H1 (cell line): Measurements from ENCODE around the gene TP53BP2. TPM values are rescaled to one million over a fixed set of nuclear protein-coding genes. Genes with fewer than 3 reads are reported as not detected.

Experiments
- ASH2L ChIP-seq: fragments of 200-600, 300-600 bp; sonication (generic); IDR thresholded peaks from one replicate; pipeline ENCODE4 v1.7.1; 2017; ENCODE audit warnings: low read length
- JUN ChIP-seq: IDR thresholded peaks from 2 replicates; pipeline ENCODE4 v1.6.1; 2011; ENCODE audit warnings: low read depth, mild to moderate bottlenecking, improper control_type of control experiment, low read length
- NANOG ChIP-seq: IDR thresholded peaks from 2 replicates; pipeline ENCODE4 v1.6.1; 2011; ENCODE audit warnings: low read length, low read depth, mild to moderate bottlenecking, inconsistent platforms; ENCODE audit not compliant: insufficient read depth, poor library complexity, severe bottlenecking
- NRF1 ChIP-seq: IDR thresholded peaks from 2 replicates; pipeline ENCODE4 v1.6.1; 2011; ENCODE audit warnings: mild to moderate bottlenecking, low read depth, low read length, improper control_type of control experiment
- SIRT6 ChIP-seq: IDR thresholded peaks from one replicate; pipeline ENCODE4 v1.7.1; 2012; ENCODE audit warnings: low read length, inconsistent platforms
- SP2 ChIP-seq: IDR thresholded peaks from 2 replicates; pipeline ENCODE4 v1.6.1; 2012; ENCODE audit warnings: mild to moderate bottlenecking, low read length, inconsistent platforms
- TAF1 ChIP-seq: IDR thresholded peaks from 2 replicates; pipeline ENCODE4 v1.6.1; 2011; ENCODE audit warnings: mild to moderate bottlenecking, low read depth, low read length
- polyA plus RNA-seq, 7 experiments: library from polyadenylated mRNA; depleted of rRNA in 3 of 7; stranded (reverse) in 5 of 7; unstranded in 2 of 7; fragments of >200 nt in 5 of 7; fragments of 200-250 nt in 2 of 7; gene quantifications; 1 replicate in 5 of 7; 2 replicates in 1 of 7; 4 replicates in 1 of 7; pipeline versions ENCODE4 v1.2.1 to v1.2.3, GENCODE V29; 2011 to 2013; ENCODE audit warnings: missing spikeins in 2 of 7, mixed read lengths in 2 of 7
- total RNA-seq: library from RNA; stranded (reverse); fragmentation: NEBNext Ultra II Directional; extraction: Animal tissue kit (Norgen Biotek cat#: 25700); gene quantifications from 2 replicates; pipeline ENCODE4 v1.2.1, GENCODE V29; 2021

Gene TP53BP2
- total and polyA plus RNA-seq, 2 of the 8 experiments (the other 6 are each of a cell fraction or from before 2014, with no cell fraction given), result 18.0 to 38.7 TPM

GRCh38 chr1:223770621-223771315 lies 75.0 kb downstream of the TP53BP2 start (continued):
- TF ChIP-seq SIRT6 (no peak), NRF1 (no peak), ASH2L (no peak), JUN (no peak), TAF1 (no peak), NANOG (no peak), SP2 (no peak)
